ENCODE data around the gene ZNF846.
"Not testable (repeated sequence)": the region's sequence is repeated elsewhere in the genome, so short reads cannot be mapped to it uniquely, and the experiment has no call there.

ZNF846 gene

DNA sequence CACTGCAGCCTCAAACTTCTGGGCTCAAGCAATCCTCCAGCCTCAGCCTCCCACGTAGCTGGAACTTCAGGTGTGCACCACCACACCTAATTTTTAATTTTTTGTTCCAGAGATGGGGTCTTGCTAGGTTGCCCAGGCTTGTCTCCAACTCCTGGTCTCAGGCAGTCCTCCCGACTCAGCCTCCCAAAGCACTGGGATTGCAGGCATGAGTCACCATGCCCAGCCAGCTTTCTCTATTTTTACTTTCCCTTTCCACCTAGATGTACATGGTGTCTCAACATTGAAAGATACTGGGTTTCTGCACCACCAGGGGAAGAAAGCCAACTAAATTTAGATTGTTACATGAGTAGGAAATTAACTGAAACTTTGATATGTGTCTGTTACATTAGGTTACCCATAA, 13.8 kb upstream of the ZNF846 start:
- DNase-seq: peak in 1 of 2 donors; percentile 26

- DNase-seq: no peak
These were observed 10.7 kb downstream of the ZNF846 start for GRCh38 chr19:9757544-9758501.

DNA sequence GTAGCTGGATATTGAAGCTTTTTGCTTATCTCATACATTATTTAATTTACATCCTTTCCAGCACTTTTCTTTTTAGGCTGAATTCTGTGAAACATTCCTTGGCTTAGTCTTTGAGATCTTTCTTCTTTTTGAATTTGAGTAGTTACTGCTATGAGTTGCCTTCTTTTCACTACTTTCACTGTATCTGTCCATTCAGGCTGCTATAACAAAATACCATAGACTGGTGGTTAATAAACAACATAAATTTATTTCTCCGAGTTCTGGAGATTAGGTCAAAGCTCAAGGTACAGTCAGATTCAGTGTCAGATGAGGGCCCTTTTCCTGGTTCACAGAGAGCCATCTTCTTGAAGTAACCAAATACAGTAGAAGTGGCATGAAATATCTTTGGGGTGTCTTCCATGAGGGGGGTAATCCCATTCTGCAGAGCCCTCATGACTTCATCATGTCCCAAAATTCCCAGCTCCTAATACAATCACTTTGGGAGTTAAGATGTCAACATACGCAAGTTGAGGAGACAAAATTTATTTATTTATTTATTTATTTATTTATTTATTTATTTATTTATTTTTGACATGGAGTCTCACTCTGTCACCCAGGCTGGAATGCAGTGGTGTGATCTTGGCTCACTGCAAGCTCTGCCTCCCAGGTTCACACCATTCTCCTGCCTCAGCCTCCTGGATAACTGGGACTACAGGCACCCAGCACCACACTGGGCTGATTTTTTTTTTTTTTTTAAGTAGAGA, 15.7 kb downstream of the ZNF846 start:
- DNase-seq: no peak

GRCh38 chr19:9751446-9751845, 17.1 kb downstream of the ZNF846 start:
- no peak for DNase-seq

DNA sequence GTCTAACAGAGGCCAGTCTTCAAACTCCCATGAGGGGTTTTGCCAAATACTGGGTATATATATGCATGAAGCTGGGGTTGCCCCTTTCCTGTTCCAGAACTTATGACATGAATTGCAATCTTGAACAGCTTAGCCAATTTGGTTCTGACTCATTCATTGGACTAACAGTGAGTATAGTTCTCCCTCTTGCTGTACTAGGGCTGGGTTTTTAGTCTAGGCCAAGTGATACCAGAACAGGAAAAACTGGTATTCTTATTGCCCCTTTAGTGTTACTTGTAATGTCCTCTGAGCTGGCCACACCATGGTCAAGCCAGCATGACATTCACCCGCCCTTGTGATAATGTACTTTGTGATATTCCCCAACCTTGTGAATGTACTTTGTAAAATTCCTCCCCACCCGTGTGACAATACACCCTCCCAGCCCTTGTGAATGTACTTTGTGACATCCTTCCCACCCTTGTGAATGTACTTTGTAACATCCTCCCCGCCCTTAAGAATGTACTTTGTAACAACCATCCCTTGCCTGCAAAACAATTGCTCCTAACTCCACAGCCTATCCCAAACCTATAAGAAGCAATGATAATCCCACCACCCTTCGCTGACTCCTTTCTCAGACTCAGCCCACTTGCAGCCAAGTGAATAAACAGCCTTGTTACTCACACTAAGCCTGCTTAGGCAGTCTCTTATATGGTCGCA, 26.9 kb downstream of the ZNF846 start:
- DNase-seq: no peak

DNA sequence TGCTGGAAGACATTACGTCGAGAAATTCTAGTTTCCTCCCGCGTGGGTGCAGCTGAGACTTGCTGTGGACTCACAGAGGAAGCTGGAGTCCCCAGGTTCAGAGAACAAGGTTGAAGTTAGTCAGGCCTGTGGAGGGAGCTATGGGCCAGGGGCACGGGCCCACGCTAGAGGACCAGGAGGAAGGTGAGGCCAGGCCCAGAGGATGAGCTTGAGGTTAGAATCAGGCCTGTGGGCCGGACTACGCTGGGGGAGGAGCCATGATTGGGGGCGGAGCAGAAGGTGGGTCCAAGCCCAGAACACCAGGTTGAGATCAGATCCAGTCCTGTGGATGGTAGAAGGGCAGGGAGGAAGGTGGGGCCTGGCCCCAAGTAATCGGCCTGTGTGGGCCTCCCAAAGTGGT, 32.6 kb downstream of the ZNF846 start:
- DNase-seq: no peak

DNA sequence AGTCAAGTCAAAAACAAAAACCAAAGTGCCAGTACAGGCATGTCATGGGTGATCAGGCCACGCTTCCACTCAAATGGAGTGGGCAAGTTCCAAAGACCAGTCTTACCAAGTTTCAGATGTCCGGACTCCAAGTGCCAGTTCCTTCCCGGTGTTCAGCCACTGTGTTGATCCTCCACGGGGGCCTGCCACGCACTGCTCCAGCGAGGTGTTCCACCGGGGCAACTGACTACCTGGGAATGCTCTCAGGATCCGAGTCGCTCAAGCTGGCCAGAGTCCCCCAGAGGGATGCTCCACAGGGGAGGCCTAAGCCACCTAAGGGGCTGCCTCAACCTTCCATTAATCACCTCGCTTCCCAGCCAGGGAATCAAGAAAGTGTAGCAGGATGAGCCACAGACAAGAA, 38.5 kb downstream of the ZNF846 start:
- not testable (repeated sequence) for DNase-seq

DNA sequence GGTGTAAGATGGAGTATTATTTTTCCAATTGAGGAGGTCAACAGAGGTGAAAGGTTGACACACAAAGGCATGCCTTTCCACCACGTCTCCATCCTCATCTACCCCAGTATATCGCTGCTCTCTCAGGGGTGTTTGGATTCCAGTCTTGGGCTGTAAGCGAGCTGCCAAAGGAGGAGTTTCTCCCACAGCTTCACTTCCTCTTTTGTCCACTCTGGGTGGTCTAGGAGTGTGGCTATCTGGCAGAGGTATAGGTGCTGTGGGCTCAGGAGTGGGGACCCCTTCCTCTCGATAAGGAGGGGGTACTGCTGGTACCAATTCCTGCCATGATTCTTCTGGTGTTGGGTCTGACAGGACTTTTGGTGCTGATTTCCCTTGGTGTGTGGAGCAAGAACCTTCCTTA, 39.4 kb downstream of the ZNF846 start:
- DNase-seq: no peak

DNA sequence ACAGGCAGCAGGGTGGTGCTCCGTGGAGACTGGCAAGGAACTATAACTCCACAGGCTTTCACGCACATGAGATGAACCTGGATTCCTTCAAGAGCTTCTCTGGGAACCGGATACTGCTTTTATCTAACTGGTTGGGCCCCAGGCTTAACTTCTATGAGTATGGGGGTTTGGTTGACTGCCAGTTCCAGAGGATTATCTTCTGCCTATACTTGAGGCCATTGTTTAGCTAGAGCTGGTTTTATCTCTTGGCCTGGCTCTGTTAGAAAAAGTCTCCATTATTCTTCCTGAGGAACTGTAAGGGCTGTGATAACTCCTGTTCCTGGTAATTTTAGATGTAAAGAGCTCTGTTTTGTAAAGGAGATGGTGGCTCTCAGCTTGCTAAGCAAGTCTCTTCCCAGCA, 40.9 kb downstream of the ZNF846 start:
- DNase-seq: no peak

DNA sequence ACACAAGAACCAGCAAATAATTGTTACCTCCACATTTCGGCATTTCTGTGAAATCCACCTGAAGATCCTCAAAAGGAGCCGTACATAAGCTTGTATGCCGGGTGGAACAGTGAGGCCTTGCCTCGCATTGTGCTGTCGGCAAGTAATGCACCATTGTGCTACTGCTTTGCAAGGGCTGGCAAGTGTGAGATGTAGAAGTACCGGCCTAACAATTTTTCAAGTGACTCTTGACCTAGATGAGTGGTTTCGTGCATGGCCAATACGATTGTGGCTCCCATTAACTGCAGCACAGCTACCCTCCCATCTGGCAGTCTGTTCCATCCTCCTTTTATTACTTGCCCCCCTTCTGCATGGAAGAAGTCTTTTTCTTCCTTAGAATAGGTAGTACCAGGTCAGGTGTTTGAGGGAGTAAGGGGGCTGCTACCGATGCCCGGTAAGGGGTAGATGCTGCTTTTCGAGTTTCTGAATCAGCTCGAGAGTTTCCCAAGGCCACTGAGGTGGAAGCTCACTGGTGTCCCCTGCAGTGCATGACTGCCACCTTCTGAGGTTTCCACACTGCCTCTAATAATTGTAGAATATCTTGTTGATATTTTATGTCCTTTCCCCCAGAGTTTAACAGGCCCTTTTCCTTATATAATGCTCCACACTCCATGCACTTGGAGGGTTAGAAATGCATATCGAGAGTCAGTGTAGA, 42.9 kb downstream of the ZNF846 start:
- not testable (repeated sequence) for DNase-seq

DNA sequence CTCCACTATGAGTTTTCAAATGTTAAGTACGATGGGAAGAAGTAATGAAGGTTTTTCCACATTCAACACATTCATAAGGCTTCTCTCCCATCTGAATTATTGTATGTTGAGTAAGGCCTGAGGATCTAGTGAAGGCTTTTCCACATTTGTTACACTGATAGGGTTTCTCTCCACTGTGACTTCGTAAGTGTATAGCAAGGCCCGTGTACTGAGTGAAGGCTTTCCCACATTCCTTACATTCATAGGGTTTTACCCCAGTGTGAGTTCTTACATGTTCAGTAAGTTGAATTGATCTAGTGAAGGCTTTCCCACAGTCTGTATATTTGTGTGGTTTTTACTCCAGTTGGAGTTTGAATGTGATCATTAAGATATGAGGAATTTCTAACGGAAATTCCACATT, 44.4 kb downstream of the ZNF846 start:
- no peak for DNase-seq

DNA sequence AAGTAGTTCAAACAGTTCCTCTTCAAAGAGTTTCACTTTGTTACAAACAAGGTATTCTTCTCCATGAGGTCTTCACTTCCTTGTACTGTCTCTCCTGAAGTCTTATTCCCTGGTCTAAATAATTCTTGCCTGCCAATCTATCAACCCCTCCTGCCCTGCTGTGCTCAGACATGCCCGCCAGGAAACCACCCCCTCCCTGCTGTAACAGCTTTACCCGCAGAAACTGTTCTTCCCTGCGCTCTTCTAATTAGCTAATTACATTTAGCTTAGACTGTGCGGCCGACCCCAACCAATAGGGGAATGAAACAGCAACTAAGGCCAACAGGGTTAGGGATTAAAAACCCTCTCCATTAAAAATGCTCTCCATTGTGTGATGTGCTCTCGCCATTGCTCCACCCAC, 46.7 kb downstream of the ZNF846 start:
- DNase-seq: peak in 1 of 2 donors; percentile 41

GRCh38 chr19:9720541-9720940, 48.0 kb downstream of the ZNF846 start:
- DNase-seq: no peak

DNA sequence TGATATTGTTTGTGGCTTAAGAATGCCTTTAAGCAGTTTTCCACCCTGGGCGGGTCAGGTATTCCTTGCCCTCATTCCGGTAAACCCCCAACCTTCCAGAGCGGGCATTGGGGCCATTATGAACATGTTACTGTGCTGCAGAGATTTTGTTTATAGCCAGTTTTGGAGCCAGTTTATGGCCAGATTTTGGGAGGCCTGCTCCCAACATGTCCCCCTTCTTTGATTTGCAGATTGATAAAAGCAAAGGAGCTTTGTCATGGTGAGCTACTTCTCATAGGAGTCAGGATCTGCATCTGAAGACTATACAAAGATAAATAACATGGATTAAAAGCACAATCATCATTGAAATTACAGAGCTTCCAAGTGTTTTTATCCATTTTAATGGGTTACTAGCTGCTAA, 56.7 kb downstream of the ZNF846 start:
- DNase-seq: no peak

GRCh38 chr19:9709305-9709704, 59.2 kb downstream of the ZNF846 start:
- peak in 1 of 2 donors; percentile 35 for DNase-seq

- no peak for DNase-seq
These were observed 62.7 kb downstream of the ZNF846 start for GRCh38 chr19:9705836-9706235.

GRCh38 chr19:9702186-9702585, 66.4 kb downstream of the ZNF846 start:
- DNase-seq: no peak

Data from bone marrow (tissue), 2 donors.